Stimulated activated CD4-positive, alpha-beta T cell treated with anti-CD3 and anti-CD28 coated beads, Interleukin-2, amount 100 ng/mL, for 4 hours (primary cell): ENCODE data around the gene CREBBP.

Source experiments
- DNase-seq: peaks from one replicate; pipeline ENCODE4 v3.0.0-alpha.2; 2020; ENCODE audit warnings: low read depth

The CREBBP gene

GRCh38 chr16:3856367-3857141, 24.0 kb downstream of the CREBBP start:
- DNase-seq: no peak

GRCh38 chr16:3854750-3855541, 25.6 kb downstream of the CREBBP start:
- no peak for DNase-seq

- DNase-seq: no peak
Measured at GRCh38 chr16:3850544-3850899, 30.0 kb downstream of the CREBBP start.

- DNase-seq: no peak
Measured at GRCh38 chr16:3849751-3850543, 30.6 kb downstream of the CREBBP start.

GRCh38 chr16:3846595-3847091, 33.9 kb downstream of the CREBBP start:
- no peak for DNase-seq

- no peak for DNase-seq
Measured at GRCh38 chr16:3846087-3846486, 34.4 kb downstream of the CREBBP start.

GRCh38 chr16:3842994-3843393, 37.5 kb downstream of the CREBBP start:
- DNase-seq: no peak

- no peak for DNase-seq
Measured at GRCh38 chr16:3841729-3842508, 38.6 kb downstream of the CREBBP start.

- no peak for DNase-seq
Measured at GRCh38 chr16:3839402-3840184, 40.9 kb downstream of the CREBBP start.

- no peak for DNase-seq
Measured at GRCh38 chr16:3838600-3839401, 41.7 kb downstream of the CREBBP start.

- no peak for DNase-seq
Measured at GRCh38 chr16:3837851-3838586, 42.5 kb downstream of the CREBBP start.

GRCh38 chr16:3836641-3837040, 43.9 kb downstream of the CREBBP start:
- no peak for DNase-seq

- DNase-seq: no peak
Measured at GRCh38 chr16:3835089-3835602, 45.4 kb downstream of the CREBBP start.

GRCh38 chr16:3832668-3833067, 47.8 kb downstream of the CREBBP start:
- DNase-seq: no peak

- DNase-seq: no peak
Measured at GRCh38 chr16:3830625-3831254, 49.8 kb downstream of the CREBBP start.

GRCh38 chr16:3829631-3830536, 50.6 kb downstream of the CREBBP start:
- DNase-seq: no peak

- DNase-seq: no peak
Measured at GRCh38 chr16:3825940-3826339, 54.6 kb downstream of the CREBBP start.

- DNase-seq: no peak
Measured at GRCh38 chr16:3825103-3825502, 55.4 kb downstream of the CREBBP start.
